ENCODE measurements around the gene SEC14L1.

SEC14L1 gene

GRCh38 chr17:77213778-77214132 is 73.0 kb downstream of the SEC14L1 start:
- no peak for DNase-seq (ENCODE audit: low read depth in 2 of 2)

- DNase-seq (ENCODE audit: low read depth in 2 of 2) = no peak
Observed at GRCh38 chr17:77214328-77214727, 73.6 kb downstream of the SEC14L1 start.

- DNase-seq (ENCODE audit: low read depth in 2 of 2) = no peak
Observed at GRCh38 chr17:77214743-77215142, 74.0 kb downstream of the SEC14L1 start.

GRCh38 chr17:77215281-77215680 is 74.5 kb downstream of the SEC14L1 start:
- no peak for DNase-seq (ENCODE audit: low read depth in 2 of 2)

GRCh38 chr17:77216486-77216885 is 75.7 kb downstream of the SEC14L1 start:
- DNase-seq (ENCODE audit: low read depth in 2 of 2) = no peak

- DNase-seq (ENCODE audit: low read depth in 2 of 2) = no peak
Observed at GRCh38 chr17:77217123-77217522, 76.4 kb downstream of the SEC14L1 start.

- no peak for DNase-seq (ENCODE audit: low read depth in 2 of 2)
Observed at GRCh38 chr17:77217566-77217965, 76.8 kb downstream of the SEC14L1 start.

GRCh38 chr17:77218902-77219301 is 78.1 kb downstream of the SEC14L1 start:
- DNase-seq (ENCODE audit: low read depth in 2 of 2) = no peak

GRCh38 chr17:77222356-77222755 is 81.6 kb downstream of the SEC14L1 start:
- DNase-seq (ENCODE audit: low read depth in 2 of 2) = no peak

- no peak for DNase-seq (ENCODE audit: low read depth in 2 of 2)
Observed at GRCh38 chr17:77223642-77224420, 83.1 kb downstream of the SEC14L1 start.

GRCh38 chr17:77225265-77225664 is 84.5 kb downstream of the SEC14L1 start:
- no peak for DNase-seq (ENCODE audit: low read depth in 2 of 2)

GRCh38 chr17:77227461-77228240 is 86.9 kb downstream of the SEC14L1 start:
- no peak for DNase-seq (ENCODE audit: low read depth in 2 of 2)

GRCh38 chr17:77228241-77228752 is 87.5 kb downstream of the SEC14L1 start:
- DNase-seq (ENCODE audit: low read depth in 2 of 2) = no peak

- no peak for DNase-seq (ENCODE audit: low read depth in 2 of 2)
Observed at GRCh38 chr17:77228816-77229215, 88.0 kb downstream of the SEC14L1 start.

GRCh38 chr17:77229786-77230435 is 89.1 kb downstream of the SEC14L1 start:
- DNase-seq (ENCODE audit: low read depth in 2 of 2) = no peak

GRCh38 chr17:77230436-77230830 is 89.7 kb downstream of the SEC14L1 start:
- DNase-seq (ENCODE audit: low read depth in 2 of 2) = no peak

- no peak for DNase-seq (ENCODE audit: low read depth in 2 of 2)
Observed at GRCh38 chr17:77231076-77231871, 90.5 kb downstream of the SEC14L1 start.

GRCh38 chr17:77233127-77233526 is 92.4 kb downstream of the SEC14L1 start:
- no peak for DNase-seq (ENCODE audit: low read depth in 2 of 2)

GRCh38 chr17:77233635-77234334 is 93.0 kb downstream of the SEC14L1 start:
- DNase-seq (ENCODE audit: low read depth in 2 of 2) = no peak

GRCh38 chr17:77234695-77235094 is 93.9 kb downstream of the SEC14L1 start:
- no peak for DNase-seq (ENCODE audit: low read depth in 2 of 2)

GRCh38 chr17:77235370-77235941 is 94.7 kb downstream of the SEC14L1 start:
- no peak for DNase-seq (ENCODE audit: low read depth in 2 of 2)

All from stimulated activated CD4-positive, alpha-beta T cell treated with anti-CD3 and anti-CD28 coated beads, Interleukin-15, amount 100 ng/mL, for 48 hours (primary cell).